ENCODE data around the gene ZNF365. TPM values are rescaled to one million over a fixed set of nuclear protein-coding genes. Genes with fewer than 3 reads are reported as not detected.

The ZNF365 gene
- total RNA-seq, 1 donor from 2014 or later = 8.9 TPM

- Histone ChIP-seq H3K4me1 (ENCODE audit: insufficient read depth, low read length) (peaks cover 5% of the 10 kb centered on the region), H3K9ac (ENCODE audit: low read length) (no peak overlapping the region), H2AFZ (ENCODE audit: low read depth, low read length) (no peak overlapping the region), H3K4me2 (ENCODE audit: low read length) (no peak overlapping the region), H3K27ac (ENCODE audit: low read depth, low read length) (no peak overlapping the region), H4K20me1 (ENCODE audit: insufficient read depth, low read length) (no peaks in the 10 kb centered on the region), H3K36me3 (ENCODE audit: insufficient read depth, low read length) (no peaks in the 10 kb centered on the region), H3K79me2 (ENCODE audit: insufficient read depth, low read length) (no peaks in the 10 kb centered on the region), H3K27me3 (ENCODE audit: insufficient read depth, low read length) (no peaks in the 10 kb centered on the region), H3K4me3 (ENCODE audit: insufficient read depth, low read depth, low read length) (no peak overlapping the region), H3K9me3 (ENCODE audit: insufficient read depth, low read depth, low read length) (no peaks in the 10 kb centered on the region)
- DNase-seq (ENCODE audit: low read depth) = no peak
- no peak for TF ChIP-seq EZH2 (IDR thresholded peaks at IDR 0.05; ENCODE audit: insufficient read depth, low read length)
- no peak for TF ChIP-seq CTCF (IDR thresholded peaks at IDR 0.05; ENCODE audit: insufficient read depth, low read depth, low read length)
- Mint-ChIP-seq H3K36me3 (ENCODE audit: low read depth, unreplicated experiment) (no peaks in the 10 kb centered on the region), H3K4me1 (ENCODE audit: low read depth, unreplicated experiment) (no peaks in the 10 kb centered on the region), H3K27me3 (ENCODE audit: low read depth, unreplicated experiment) (no peaks in the 10 kb centered on the region), H3K4me3 (ENCODE audit: unreplicated experiment) (no peak overlapping the region), H3K27ac (ENCODE audit: unreplicated experiment) (no peak overlapping the region), H3K9me3 (ENCODE audit: unreplicated experiment) (peaks cover 15% of the 10 kb centered on the region)
- no peak for FAIRE-seq
These were observed 40.9 kb upstream of the ZNF365 start for GRCh38 chr10:62333135-62333889.

DNA sequence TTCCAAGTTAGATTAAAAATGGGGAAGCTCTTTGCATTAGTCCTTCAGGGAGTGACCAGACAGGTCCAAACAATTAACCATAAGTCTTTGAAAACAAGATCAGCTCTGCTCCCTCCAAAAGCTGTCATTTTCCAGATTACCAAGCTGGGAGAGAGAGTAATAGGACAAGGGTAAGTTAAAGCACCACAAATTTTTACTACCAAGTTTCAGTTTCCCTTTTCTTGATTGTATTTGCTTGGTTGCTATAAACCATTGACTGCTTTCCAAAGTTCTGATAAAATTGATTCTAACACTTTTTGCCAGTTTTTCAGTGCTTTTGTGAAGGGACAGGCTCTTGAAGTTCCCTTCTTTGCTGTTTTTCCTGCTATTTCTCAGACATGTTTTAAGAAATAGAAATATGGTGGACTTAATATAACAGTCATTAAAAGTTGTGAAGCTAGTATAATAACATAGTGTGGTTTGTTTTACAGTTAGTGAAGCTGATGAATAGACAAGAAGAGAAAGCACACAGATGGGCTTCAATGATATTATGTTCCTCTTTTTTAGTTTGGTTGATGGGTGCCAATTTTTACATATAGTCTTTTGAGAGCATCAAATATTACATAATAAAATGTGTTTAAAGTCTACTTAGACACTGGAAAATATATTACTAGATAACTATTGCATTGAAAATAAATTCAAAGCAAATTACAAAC is 40.0 kb upstream of the ZNF365 start:
- H3K27me3 ChIP-seq (ENCODE audit: insufficient read depth, low read length) = no peaks in the 10 kb centered on the region
- no peaks in the 10 kb centered on the region for H4K20me1 ChIP-seq (ENCODE audit: insufficient read depth, low read length)
- H3K36me3 ChIP-seq (ENCODE audit: insufficient read depth, low read length) = no peaks in the 10 kb centered on the region
- TF ChIP-seq CTCF (IDR thresholded peaks at IDR 0.05; ENCODE audit: insufficient read depth, low read depth, low read length) (no peak), EZH2 (IDR thresholded peaks at IDR 0.05; ENCODE audit: insufficient read depth, low read length) (no peak)
- H3K4me1 ChIP-seq (ENCODE audit: insufficient read depth, low read length) = peaks cover 5% of the 10 kb centered on the region
- DNase-seq (ENCODE audit: low read depth) (no peak), FAIRE-seq (no peak)
- Mint-ChIP-seq H3K4me3 (ENCODE audit: unreplicated experiment) (no peak overlapping the region), H3K27ac (ENCODE audit: unreplicated experiment) (no peak overlapping the region), H3K9me3 (ENCODE audit: unreplicated experiment) (peaks cover 15% of the 10 kb centered on the region), H3K4me1 (ENCODE audit: low read depth, unreplicated experiment) (no peaks in the 10 kb centered on the region), H3K27me3 (ENCODE audit: low read depth, unreplicated experiment) (no peaks in the 10 kb centered on the region), H3K36me3 (ENCODE audit: low read depth, unreplicated experiment) (no peaks in the 10 kb centered on the region)
- H3K4me3 ChIP-seq (ENCODE audit: insufficient read depth, low read depth, low read length) = no peak overlapping the region
- no peak overlapping the region for H3K4me2 ChIP-seq (ENCODE audit: low read length)
- no peaks in the 10 kb centered on the region for H3K79me2 ChIP-seq (ENCODE audit: insufficient read depth, low read length)
- no peak overlapping the region for H3K9ac ChIP-seq (ENCODE audit: low read length)
- no peaks in the 10 kb centered on the region for H3K9me3 ChIP-seq (ENCODE audit: insufficient read depth, low read depth, low read length)
- no peak overlapping the region for H2AFZ ChIP-seq (ENCODE audit: low read depth, low read length)
- no peak overlapping the region for H3K27ac ChIP-seq (ENCODE audit: low read depth, low read length)

GRCh38 chr10:62335326-62335725 is 38.8 kb upstream of the ZNF365 start:
- H3K9me3 ChIP-seq (ENCODE audit: insufficient read depth, low read depth, low read length) = no peaks in the 10 kb centered on the region
- peaks cover 5% of the 10 kb centered on the region for H3K4me1 ChIP-seq (ENCODE audit: insufficient read depth, low read length)
- DNase-seq (ENCODE audit: low read depth) = peak; percentile 50
- H3K27me3 ChIP-seq (ENCODE audit: insufficient read depth, low read length) = no peaks in the 10 kb centered on the region
- H3K4me2 ChIP-seq (ENCODE audit: low read length) = no peak overlapping the region
- peaks cover 17% of the 10 kb centered on the region for H3K9me3 Mint-ChIP-seq (ENCODE audit: unreplicated experiment)
- no peak overlapping the region for H3K4me3 ChIP-seq (ENCODE audit: insufficient read depth, low read depth, low read length)
- no peak overlapping the region for H3K4me3 Mint-ChIP-seq (ENCODE audit: unreplicated experiment)
- no peaks in the 10 kb centered on the region for H3K4me1 Mint-ChIP-seq (ENCODE audit: low read depth, unreplicated experiment)
- H2AFZ ChIP-seq (ENCODE audit: low read depth, low read length) = no peak overlapping the region
- H3K27me3 Mint-ChIP-seq (ENCODE audit: low read depth, unreplicated experiment) = no peaks in the 10 kb centered on the region
- no peak for FAIRE-seq
- no peaks in the 10 kb centered on the region for H3K36me3 Mint-ChIP-seq (ENCODE audit: low read depth, unreplicated experiment)
- no peaks in the 10 kb centered on the region for H4K20me1 ChIP-seq (ENCODE audit: insufficient read depth, low read length)
- no peaks in the 10 kb centered on the region for H3K36me3 ChIP-seq (ENCODE audit: insufficient read depth, low read length)
- no peak overlapping the region for H3K27ac Mint-ChIP-seq (ENCODE audit: unreplicated experiment)
- H3K9ac ChIP-seq (ENCODE audit: low read length) = no peak overlapping the region
- H3K79me2 ChIP-seq (ENCODE audit: insufficient read depth, low read length) = no peaks in the 10 kb centered on the region
- no peak overlapping the region for H3K27ac ChIP-seq (ENCODE audit: low read depth, low read length)
- no peak for TF ChIP-seq EZH2 (IDR thresholded peaks at IDR 0.05; ENCODE audit: insufficient read depth, low read length)
- no peak for TF ChIP-seq CTCF (IDR thresholded peaks at IDR 0.05; ENCODE audit: insufficient read depth, low read depth, low read length)
